HUES64 (cell line): ENCODE measurements around the gene DNAJC6.
"Not testable (repeated sequence)": the region's sequence is repeated elsewhere in the genome, so short reads cannot be mapped to it uniquely, and the experiment has no call there.

Experiments used
- H3K27ac ChIP-seq: 2 replicates; pipeline ENCODE4 v1.7.0; 2013; ENCODE audit warnings: low read depth, low read length, inconsistent platforms
- H3K27me3 ChIP-seq: 2 replicates; pipeline ENCODE4 v1.6.1; 2013; ENCODE audit warnings: mild to moderate bottlenecking, low read length; ENCODE audit not compliant: insufficient read depth
- H3K36me3 ChIP-seq: 2 replicates; pipeline ENCODE4 v1.6.1; 2013; ENCODE audit warnings: mild to moderate bottlenecking, low read length; ENCODE audit not compliant: insufficient read depth
- H3K4me1 ChIP-seq: 2 replicates; pipeline ENCODE4 v1.6.1; 2013; ENCODE audit warnings: mild to moderate bottlenecking, low read length, moderate library complexity; ENCODE audit not compliant: insufficient read depth
- H3K4me3 ChIP-seq: 2 replicates; pipeline ENCODE4 v1.5.1; 2013; ENCODE audit warnings: mild to moderate bottlenecking, low read length, moderate library complexity
- H3K9ac ChIP-seq: 2 replicates; pipeline ENCODE4 v1.6.1; 2013; ENCODE audit warnings: mild to moderate bottlenecking, low read depth, low read length
- H3K9me3 ChIP-seq: 2 replicates; pipeline ENCODE4 v1.6.1; 2013; ENCODE audit warnings: low read depth, low read length; ENCODE audit not compliant: insufficient read depth
- WGBS: fragments of 150-250, 120-280 bp; methylation state at CpG from one replicate; pipeline ENCODE4 v1.1.7; 2013; ENCODE audit warnings: missing lambda C conversion rate; 5-methylcytosine and 5-hydroxymethylcytosine counted together

The DNAJC6 gene

GRCh38 chr1:65359888-65360287 lies 50.5 kb downstream of the DNAJC6 start:
- no peak overlapping the region for H3K9ac ChIP-seq
- no peak overlapping the region for H3K27ac ChIP-seq
- WGBS, result 89% methylated on average over 3 of the region's 3 CpGs
- H3K36me3 ChIP-seq, result no peaks in the 10 kb centered on the region
- no peaks in the 10 kb centered on the region for H3K9me3 ChIP-seq
- peaks cover 5% of the 10 kb centered on the region; the same call in 1 of the 2 replicates for H3K4me1 ChIP-seq
- no peak overlapping the region for H3K4me3 ChIP-seq
- no peaks in the 10 kb centered on the region for H3K27me3 ChIP-seq

- no peaks in the 10 kb centered on the region for H3K27me3 ChIP-seq
- no peak overlapping the region for H3K4me3 ChIP-seq
- no peaks in the 10 kb centered on the region for H3K9me3 ChIP-seq
- H3K4me1 ChIP-seq, result peaks cover 5% of the 10 kb centered on the region; the same call in 1 of the 2 replicates
- H3K9ac ChIP-seq, result no peak overlapping the region
- H3K27ac ChIP-seq, result no peak overlapping the region
- WGBS, result 92% methylated on average over 5 of the region's 5 CpGs
- H3K36me3 ChIP-seq, result no peaks in the 10 kb centered on the region
Observed at GRCh38 chr1:65360648-65361047, 51.3 kb downstream of the DNAJC6 start.

- H3K27ac ChIP-seq, result no peak overlapping the region
- no peak overlapping the region for H3K4me3 ChIP-seq
- no peaks in the 10 kb centered on the region for H3K36me3 ChIP-seq
- H3K27me3 ChIP-seq, result no peaks in the 10 kb centered on the region
- H3K9ac ChIP-seq, result no peak overlapping the region
- WGBS, result 97% methylated on average over 2 of the region's 3 CpGs
- no peaks in the 10 kb centered on the region for H3K9me3 ChIP-seq
- H3K4me1 ChIP-seq, result peaks cover 5% of the 10 kb centered on the region; the same call in 1 of the 2 replicates
Observed at GRCh38 chr1:65362545-65362944, 53.2 kb downstream of the DNAJC6 start.

DNA sequence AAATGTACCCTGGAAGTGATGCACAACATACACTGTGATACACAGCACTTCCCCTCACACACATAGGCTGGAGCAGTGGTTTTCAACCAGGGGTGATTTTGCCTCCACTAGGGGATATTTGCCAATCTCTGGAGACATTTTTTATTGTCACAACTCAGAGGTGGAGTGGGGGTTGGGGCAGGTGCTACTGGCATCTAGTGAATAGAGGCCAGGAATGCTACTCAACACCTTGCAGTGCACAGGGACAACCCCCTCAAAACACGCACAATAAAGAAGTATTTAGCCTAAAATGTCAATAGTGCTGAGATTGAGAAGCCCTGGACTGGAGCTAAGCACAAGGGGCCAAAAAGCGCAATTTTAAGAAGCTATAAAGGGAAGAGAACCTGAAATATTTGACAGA lies 54.1 kb downstream of the DNAJC6 start:
- Histone ChIP-seq H3K4me3 (no peak overlapping the region), H3K9ac (no peak overlapping the region), H3K9me3 (no peaks in the 10 kb centered on the region), H3K27me3 (no peaks in the 10 kb centered on the region), H3K36me3 (no peaks in the 10 kb centered on the region), H3K4me1 (peaks cover 5% of the 10 kb centered on the region; the same call in 1 of the 2 replicates), H3K27ac (no peak overlapping the region)
- WGBS, result 92% methylated on average over 2 of the region's 2 CpGs

DNA sequence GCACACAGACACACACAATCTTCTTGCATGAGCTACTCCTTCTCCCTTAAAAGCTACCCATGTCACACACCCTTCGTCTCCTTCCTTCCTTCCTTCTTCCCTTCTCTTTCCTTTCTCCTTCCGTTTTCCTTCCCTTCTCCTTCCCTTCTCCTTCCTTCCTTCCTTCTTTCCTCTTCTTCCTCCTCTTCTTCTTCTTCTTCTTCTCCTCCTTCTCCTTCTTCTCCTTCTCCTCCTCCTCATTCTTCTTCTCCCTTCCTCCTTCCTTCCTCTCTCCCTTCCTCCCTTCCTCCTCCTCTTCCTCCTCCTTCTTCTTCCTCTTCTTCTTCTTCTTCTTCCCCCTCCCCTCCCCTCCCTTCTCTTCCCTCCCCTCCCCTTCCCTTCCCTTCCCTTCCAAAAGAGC lies 59.1 kb downstream of the DNAJC6 start:
- H3K9me3 ChIP-seq, result no peaks in the 10 kb centered on the region
- no peak overlapping the region for H3K9ac ChIP-seq
- H3K36me3 ChIP-seq, result no peaks in the 10 kb centered on the region
- H3K4me1 ChIP-seq, result peaks cover 4% of the 10 kb centered on the region; the same call in 1 of the 2 replicates
- H3K27me3 ChIP-seq, result no peaks in the 10 kb centered on the region
- no peak overlapping the region for H3K27ac ChIP-seq
- no peak overlapping the region for H3K4me3 ChIP-seq
- WGBS, result 91% methylated on average over 2 of the region's 2 CpGs

DNA sequence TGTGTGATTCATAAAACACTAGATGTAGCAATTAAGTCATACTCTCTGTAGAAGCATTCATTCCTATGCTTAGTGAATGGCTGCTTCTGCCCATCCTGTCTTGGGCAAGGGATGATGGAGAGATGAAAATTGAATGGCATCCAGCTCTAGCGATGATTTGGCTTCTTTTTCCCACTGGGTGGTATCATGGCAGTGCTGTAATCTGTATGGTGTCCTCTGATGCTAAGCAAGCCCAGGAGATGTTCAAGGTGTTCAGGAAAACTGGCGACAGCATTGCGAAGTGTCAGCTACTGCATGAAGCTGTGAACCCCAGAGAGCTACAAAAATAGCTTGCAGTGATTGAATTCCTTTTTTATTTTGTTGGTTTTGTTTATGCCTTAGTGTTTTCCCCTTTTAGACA lies 62.2 kb downstream of the DNAJC6 start:
- H3K36me3 ChIP-seq, result no peaks in the 10 kb centered on the region
- WGBS, result 95% methylated on average over 3 of the region's 3 CpGs
- no peaks in the 10 kb centered on the region for H3K4me1 ChIP-seq
- H3K27ac ChIP-seq, result no peak overlapping the region
- H3K27me3 ChIP-seq, result no peaks in the 10 kb centered on the region
- no peaks in the 10 kb centered on the region for H3K9me3 ChIP-seq
- H3K9ac ChIP-seq, result no peak overlapping the region
- no peak overlapping the region for H3K4me3 ChIP-seq

DNA sequence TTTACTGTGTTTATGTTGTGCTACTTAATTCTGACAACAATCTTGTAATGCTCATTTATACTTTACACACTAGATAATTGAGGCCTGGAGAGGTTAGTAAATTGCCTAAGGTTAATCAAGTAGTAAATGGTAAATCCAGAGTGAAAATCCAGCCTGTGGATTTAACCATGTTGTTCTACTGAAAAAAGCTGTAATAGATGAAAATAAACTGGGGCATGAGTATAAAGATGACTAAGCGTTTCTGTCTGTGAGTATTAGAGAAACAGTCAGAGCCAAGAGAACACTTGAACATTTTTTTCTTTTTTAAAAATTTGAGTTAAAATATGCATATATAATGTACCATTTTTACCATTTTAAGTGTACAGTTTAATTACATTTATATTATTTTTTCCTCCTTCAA lies 63.2 kb downstream of the DNAJC6 start:
- no peaks in the 10 kb centered on the region for H3K36me3 ChIP-seq
- 100% methylated on average over 1 of the region's 1 CpG for WGBS
- H3K4me3 ChIP-seq, result no peak overlapping the region

GRCh38 chr1:65377496-65378246 lies 68.3 kb downstream of the DNAJC6 start:
- H3K9me3 ChIP-seq, result no peaks in the 10 kb centered on the region
- WGBS, result 94% methylated on average over 4 of the region's 4 CpGs
- no peaks in the 10 kb centered on the region for H3K4me1 ChIP-seq
- H3K9ac ChIP-seq, result no peak overlapping the region
- no peak overlapping the region for H3K27ac ChIP-seq
- no peaks in the 10 kb centered on the region for H3K27me3 ChIP-seq
- no peak overlapping the region for H3K4me3 ChIP-seq
- no peaks in the 10 kb centered on the region for H3K36me3 ChIP-seq

More for the DNA sequence above, 63.2 kb downstream of the DNAJC6 start:
- Histone ChIP-seq H3K9ac (no peak overlapping the region), H3K4me1 (no peaks in the 10 kb centered on the region), H3K27me3 (no peaks in the 10 kb centered on the region), H3K9me3 (no peaks in the 10 kb centered on the region), H3K27ac (no peak overlapping the region)

- Histone ChIP-seq H3K4me1 (no peaks in the 10 kb centered on the region), H3K9me3 (no peaks in the 10 kb centered on the region), H3K27me3 (no peaks in the 10 kb centered on the region), H3K27ac (no peak overlapping the region), H3K36me3 (no peaks in the 10 kb centered on the region), H3K4me3 (no peak overlapping the region), H3K9ac (no peak overlapping the region)
- WGBS, result 96% methylated on average over 2 of the region's 2 CpGs
Observed at GRCh38 chr1:65378247-65378946, 69.1 kb downstream of the DNAJC6 start.

DNA sequence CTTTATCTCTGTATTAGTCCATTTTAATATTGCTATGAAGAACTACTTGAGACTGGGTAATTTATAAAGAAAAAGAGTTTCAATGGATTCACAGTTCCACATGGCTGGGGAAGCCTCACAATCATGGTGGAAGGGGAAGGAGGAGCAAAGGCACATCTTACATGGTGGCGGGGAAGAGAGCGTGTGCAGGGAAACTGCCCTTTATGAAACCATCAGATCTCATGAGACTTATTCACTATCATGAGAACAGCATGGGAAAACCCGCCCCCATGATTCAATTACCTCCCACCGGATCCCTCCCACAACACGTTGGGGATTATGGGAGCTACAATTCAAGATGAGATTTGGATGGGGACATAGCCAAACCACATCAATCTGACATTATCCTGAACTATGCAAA lies 75.1 kb downstream of the DNAJC6 start:
- WGBS, result 95% methylated on average over 4 of the region's 5 CpGs
- H3K27ac ChIP-seq, H3K27me3 ChIP-seq, H3K4me3 ChIP-seq, H3K36me3 ChIP-seq, H3K4me1 ChIP-seq, H3K9me3 ChIP-seq, H3K9ac ChIP-seq: not testable (repeated sequence)

DNA sequence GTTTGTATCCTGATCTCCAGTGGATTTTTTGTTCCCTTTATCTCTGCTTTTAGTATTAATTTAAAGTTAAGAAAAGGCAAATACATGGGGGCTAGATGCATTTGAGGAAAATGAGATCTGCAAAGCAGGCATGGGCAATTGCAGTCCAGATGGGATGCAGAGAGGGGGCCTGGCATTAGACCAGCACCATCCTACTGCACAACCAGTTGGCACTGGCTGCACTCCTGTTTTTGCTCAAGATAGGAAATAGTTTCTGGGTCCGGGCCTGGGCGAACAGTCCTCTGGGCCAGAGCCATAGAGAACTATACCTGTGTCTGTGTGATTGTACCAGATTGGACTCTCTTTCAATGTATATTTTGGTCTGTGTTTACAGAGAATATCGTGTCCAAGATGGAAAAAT lies 77.1 kb downstream of the DNAJC6 start:
- Histone ChIP-seq H3K27ac (no peak overlapping the region), H3K27me3 (no peaks in the 10 kb centered on the region), H3K9me3 (0 out of 2 replicates have a peak, but pooled peaks cover 2% of the 10 kb centered on the region), H3K4me1 (no peaks in the 10 kb centered on the region), H3K4me3 (no peak overlapping the region), H3K36me3 (no peaks in the 10 kb centered on the region; the same call in none of the 2 replicates), H3K9ac (no peak overlapping the region)
- WGBS, result 94% methylated on average over 3 of the region's 3 CpGs
